GM12872 (cell line): ENCODE results near the gene PRKAR1B.

ENCODE experiments used
- CTCF ChIP-seq: IDR thresholded peaks from 3 replicates; pipeline ENCODE4 v1.5.1; 2011; ENCODE audit warnings: low read depth, mild to moderate bottlenecking, low read length, moderate library complexity; ENCODE audit not compliant: insufficient read depth

PRKAR1B gene

DNA sequence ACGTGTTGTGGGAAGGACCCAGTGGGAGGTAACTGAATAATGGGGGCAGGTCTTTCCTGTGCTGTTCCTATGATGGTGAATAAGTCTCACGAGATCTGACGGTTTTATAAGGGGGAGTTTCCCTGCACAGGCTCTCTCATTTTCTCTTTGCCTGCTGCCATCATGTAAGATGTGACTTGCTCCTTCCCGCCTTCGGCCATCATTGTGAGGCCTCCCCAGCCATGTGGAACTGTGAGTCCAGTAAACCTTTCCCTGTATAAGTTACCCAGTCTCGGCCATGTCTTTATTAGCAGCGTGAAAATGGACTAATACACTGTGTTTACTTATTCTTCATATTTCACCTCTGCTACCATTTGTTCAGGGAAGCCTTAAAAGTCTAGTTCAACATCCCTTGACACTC is 2.8 kb downstream of the PRKAR1B start:
- TF ChIP-seq CTCF: no peak

DNA sequence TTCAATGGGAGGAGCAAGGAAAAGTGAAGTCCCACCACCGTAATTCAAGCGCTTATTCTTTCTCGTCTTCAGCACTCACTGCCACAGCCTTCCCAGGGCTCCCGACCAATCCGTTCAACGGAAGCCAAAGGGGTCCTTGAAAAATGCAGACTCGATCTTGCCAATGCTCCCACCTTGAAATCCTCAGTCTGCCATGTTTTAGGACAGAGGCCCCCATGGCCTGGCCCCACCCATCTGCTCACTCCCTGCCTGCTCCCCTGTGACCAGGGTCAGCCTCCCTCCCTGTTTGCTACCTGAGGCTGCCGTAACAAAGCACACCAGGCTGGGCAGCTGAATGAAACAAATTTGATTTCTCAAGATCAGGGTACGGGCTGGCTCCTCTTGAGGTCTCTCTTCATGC is 3.5 kb downstream of the PRKAR1B start:
- TF ChIP-seq CTCF: no peak

DNA sequence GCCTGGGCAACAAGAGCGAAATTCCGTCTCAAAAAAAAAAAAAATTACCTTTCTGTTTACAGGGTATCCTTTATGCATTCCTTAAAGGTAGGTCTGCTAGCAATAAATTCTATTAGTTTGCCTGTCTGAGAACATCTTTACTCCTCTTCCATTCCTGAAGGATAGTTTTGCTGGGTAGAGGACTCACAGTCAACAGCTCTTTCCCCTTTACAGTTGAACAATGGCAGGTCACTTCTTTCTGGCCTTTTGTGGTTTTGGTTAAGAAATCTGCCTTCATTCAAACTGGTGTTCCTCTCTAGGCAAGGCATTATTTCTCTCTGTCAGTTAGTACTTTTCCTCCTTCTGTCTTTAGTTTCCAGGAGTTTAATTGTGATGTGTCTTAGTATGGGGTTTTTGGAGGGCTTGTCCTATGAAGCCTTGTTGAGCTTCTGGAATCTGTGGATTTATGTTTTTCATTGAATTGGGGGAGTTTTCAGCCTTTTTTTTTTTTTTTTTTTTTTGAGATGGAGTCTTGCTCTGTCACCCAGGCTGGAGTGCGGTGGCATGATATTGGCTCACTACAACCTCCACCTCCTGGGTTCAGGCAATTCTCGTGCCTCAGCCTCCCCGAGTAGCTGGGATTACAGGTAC is 5.3 kb downstream of the PRKAR1B start:
- no peak for TF ChIP-seq CTCF

- no peak for TF ChIP-seq CTCF
Measured at GRCh38 chr7:716636-717035, 10.4 kb downstream of the PRKAR1B start.

- no peak for TF ChIP-seq CTCF
Measured at GRCh38 chr7:716222-716621, 10.9 kb downstream of the PRKAR1B start.

GRCh38 chr7:714251-714671 is 12.8 kb downstream of the PRKAR1B start:
- no peak for TF ChIP-seq CTCF

DNA sequence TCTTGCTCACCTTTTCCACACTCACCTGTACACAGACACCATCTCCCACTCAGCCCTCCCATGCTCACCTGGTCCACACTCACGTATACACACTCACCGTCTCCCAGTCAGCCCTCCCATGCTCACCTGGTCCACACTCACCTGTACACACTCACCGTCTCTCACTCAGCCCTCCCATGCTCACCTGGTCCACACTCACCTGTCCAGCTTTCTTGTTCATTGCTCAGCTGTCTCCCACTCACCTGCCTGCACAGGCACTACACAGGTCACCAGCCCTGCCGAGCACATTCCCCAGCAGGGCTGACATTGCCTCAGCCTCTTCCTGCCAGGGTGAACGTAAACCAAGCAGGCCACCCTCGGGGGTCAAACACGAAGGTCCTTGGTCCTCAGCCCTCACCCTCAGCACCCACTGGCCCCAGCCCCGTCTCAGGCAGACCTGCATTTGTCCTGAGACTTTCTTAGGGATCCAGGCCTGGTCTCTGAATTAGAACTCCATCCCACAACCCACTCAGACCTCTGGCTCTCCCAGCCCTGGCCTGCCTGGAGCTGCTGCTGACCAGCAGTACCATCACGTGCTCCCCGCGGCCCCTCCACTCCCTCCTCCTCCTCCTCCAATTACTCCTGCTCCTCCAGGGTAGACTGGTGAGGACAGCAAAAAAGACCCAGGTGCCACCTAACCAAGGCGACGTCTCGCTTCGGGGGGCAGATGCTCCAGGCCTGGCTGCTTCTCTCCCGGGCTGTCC is 13.4 kb downstream of the PRKAR1B start:
- TF ChIP-seq CTCF: no peak
